H1 (cell line): ENCODE data around the gene RMND1. TPM values are rescaled to one million over a fixed set of nuclear protein-coding genes. Genes with fewer than 3 reads are reported as not detected.

ENCODE experiments used
- BCL11A ChIP-seq, 2 experiments: IDR thresholded peaks; one replicate each; pipeline ENCODE4 v1.6.1; 2011; ENCODE audit warnings: low read depth in 2 of 2, low read length in 2 of 2, mild to moderate bottlenecking in 2 of 2
- CBX5 ChIP-seq: fragments of 300-800, 300-1000 bp; sonication (generic); IDR thresholded peaks from 2 replicates; pipeline ENCODE4 v1.7.1; 2016; ENCODE audit warnings: antibody characterized with exemption, low read length, low read depth
- CTCF ChIP-seq, 3 experiments: IDR thresholded peaks; 1 replicate in 2 of 3; 2 replicates in 1 of 3; pipeline versions ENCODE4 v1.5.1 to v1.6.1; 2011; ENCODE audit warnings: low read length in 3 of 3, mild to moderate bottlenecking in 3 of 3, inconsistent platforms in 2 of 3, low read depth in 1 of 3, moderate library complexity in 1 of 3; ENCODE audit not compliant: insufficient read depth in 1 of 3; ENCODE audit errors: control extremely low read depth in 1 of 3
- KDM1A ChIP-seq: fragments of 200-600, 300-600 bp; sonication (generic); IDR thresholded peaks from 2 replicates; pipeline ENCODE4 v1.7.1; 2016; ENCODE audit warnings: mild to moderate bottlenecking, low read length, borderline replicate concordance
- KDM4A ChIP-seq: IDR thresholded peaks from one replicate; pipeline ENCODE4 v1.7.1; 2012; ENCODE audit warnings: low read depth, mild to moderate bottlenecking, moderate library complexity, low read length, inconsistent platforms; ENCODE audit not compliant: severe bottlenecking
- POLR2AphosphoS5 ChIP-seq: IDR thresholded peaks from 2 replicates; pipeline ENCODE4 v1.6.1; 2011; ENCODE audit warnings: low read depth, low read length
- SUZ12 ChIP-seq: fragments of 200-600 bp; sonication (generic); IDR thresholded peaks from 2 replicates; pipeline ENCODE4 v1.6.1; 2012; ENCODE audit warnings: mild to moderate bottlenecking, inconsistent platforms, low read length, moderate library complexity, mixed read lengths
- TCF12 ChIP-seq: IDR thresholded peaks from 2 replicates; pipeline ENCODE4 v1.6.1; 2011; ENCODE audit warnings: low read depth, mild to moderate bottlenecking, low read length
- YY1 ChIP-seq: IDR thresholded peaks from 2 replicates; pipeline ENCODE4 v1.6.1; 2011; ENCODE audit warnings: low read depth, mild to moderate bottlenecking, low read length
- polyA plus RNA-seq, 7 experiments: library from polyadenylated mRNA; depleted of rRNA in 3 of 7; stranded (reverse) in 5 of 7; unstranded in 2 of 7; fragments of >200 nt in 5 of 7; fragments of 200-250 nt in 2 of 7; gene quantifications; 1 replicate in 5 of 7; 2 replicates in 1 of 7; 4 replicates in 1 of 7; pipeline versions ENCODE4 v1.2.1 to v1.2.3, GENCODE V29; 2011 to 2013; ENCODE audit warnings: missing spikeins in 2 of 7, mixed read lengths in 2 of 7
- total RNA-seq: library from RNA; stranded (reverse); fragmentation: NEBNext Ultra II Directional; extraction: Animal tissue kit (Norgen Biotek cat#: 25700); gene quantifications from 2 replicates; pipeline ENCODE4 v1.2.1, GENCODE V29; 2021
- TF ChIP-seq, protein P1 (sequence below): IDR thresholded peaks from 2 replicates; pipeline ENCODE4 v1.6.1; 2012; ENCODE audit warnings: inconsistent platforms

Gene RMND1
- total and polyA plus RNA-seq, 2 of the 8 experiments (the other 6 are each of a cell fraction or from before 2014, with no cell fraction given) = 7.3 to 21.9 TPM

DNA sequence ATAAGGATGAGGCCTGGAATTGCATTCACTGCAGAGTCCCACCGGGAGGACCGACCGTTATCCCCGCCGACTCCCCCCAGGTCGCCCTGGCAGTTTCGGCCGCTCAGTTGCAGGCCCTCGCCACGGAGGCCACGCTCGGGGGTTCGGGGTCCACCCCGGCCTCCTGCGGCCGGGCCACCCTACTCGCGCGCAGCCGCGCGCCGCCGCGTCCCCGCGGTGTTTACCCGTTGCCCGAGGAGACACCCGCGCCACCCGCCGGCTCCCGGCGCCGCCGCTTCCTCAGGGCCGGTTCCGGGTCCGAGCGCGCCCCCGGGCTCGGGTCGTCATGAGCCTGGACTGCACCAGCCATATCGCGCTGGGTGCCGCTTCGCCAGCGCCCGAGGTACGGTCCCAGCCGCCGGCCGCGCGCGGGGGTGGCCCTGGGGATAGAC lies 41.9 kb upstream of the RMND1 start, which contains the start of gene CCDC170 (continued):
- TF ChIP-seq CTCF (IDR thresholded peaks at IDR 0.05; ENCODE audit: control extremely low read depth in 1 of 3, insufficient read depth in 1 of 3, low read depth in 1 of 3, low read length in 3 of 3) (0 out of 4 replicates have a peak, but pooled peaks of 1 of the 3 experiments have one; percentile 1), BCL11A (IDR thresholded peaks at IDR 0.05; ENCODE audit: low read depth in 2 of 2, low read length in 2 of 2) (no peak), SUZ12 (0 out of 2 replicates have a peak, but pooled peaks have one; percentile 16), YY1 (no peak), POLR2AphosphoS5 (no peak), KDM1A (peak; percentile 45; the same call in 1 of the 2 replicates), CBX5 (no peak), TCF12 (no peak), KDM4A (peak; percentile 97)
- TF ChIP-seq, protein P1, sequence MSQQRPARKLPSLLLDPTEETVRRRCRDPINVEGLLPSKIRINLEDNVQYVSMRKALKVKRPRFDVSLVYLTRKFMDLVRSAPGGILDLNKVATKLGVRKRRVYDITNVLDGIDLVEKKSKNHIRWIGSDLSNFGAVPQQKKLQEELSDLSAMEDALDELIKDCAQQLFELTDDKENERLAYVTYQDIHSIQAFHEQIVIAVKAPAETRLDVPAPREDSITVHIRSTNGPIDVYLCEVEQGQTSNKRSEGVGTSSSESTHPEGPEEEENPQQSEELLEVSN = no peak
